HUES64 (cell line): ENCODE results near the gene SPEM2.

Experiments used
- H3K27ac ChIP-seq: 2 replicates; pipeline ENCODE4 v1.7.0; 2013; ENCODE audit warnings: low read depth, low read length, inconsistent platforms
- H3K27me3 ChIP-seq: 2 replicates; pipeline ENCODE4 v1.6.1; 2013; ENCODE audit warnings: mild to moderate bottlenecking, low read length; ENCODE audit not compliant: insufficient read depth
- H3K36me3 ChIP-seq: 2 replicates; pipeline ENCODE4 v1.6.1; 2013; ENCODE audit warnings: mild to moderate bottlenecking, low read length; ENCODE audit not compliant: insufficient read depth
- H3K4me1 ChIP-seq: 2 replicates; pipeline ENCODE4 v1.6.1; 2013; ENCODE audit warnings: mild to moderate bottlenecking, low read length, moderate library complexity; ENCODE audit not compliant: insufficient read depth
- H3K4me3 ChIP-seq: 2 replicates; pipeline ENCODE4 v1.5.1; 2013; ENCODE audit warnings: mild to moderate bottlenecking, low read length, moderate library complexity
- H3K9ac ChIP-seq: 2 replicates; pipeline ENCODE4 v1.6.1; 2013; ENCODE audit warnings: mild to moderate bottlenecking, low read depth, low read length
- H3K9me3 ChIP-seq: 2 replicates; pipeline ENCODE4 v1.6.1; 2013; ENCODE audit warnings: low read depth, low read length; ENCODE audit not compliant: insufficient read depth
- WGBS: fragments of 150-250, 120-280 bp; methylation state at CpG from one replicate; pipeline ENCODE4 v1.1.7; 2013; ENCODE audit warnings: missing lambda C conversion rate; 5-methylcytosine and 5-hydroxymethylcytosine counted together

SPEM2 gene

GRCh38 chr17:7404737-7405349, 20.6 kb upstream of the SPEM2 start:
- peaks cover 11% of the 10 kb centered on the region for H3K4me1 ChIP-seq
- peak overlapping the region; percentile 77; the same call in 1 of the 2 replicates for H3K27ac ChIP-seq
- no peaks in the 10 kb centered on the region for H3K9me3 ChIP-seq
- peak overlapping the region; percentile 97 for H3K4me3 ChIP-seq
- no peaks in the 10 kb centered on the region for H3K27me3 ChIP-seq
- under 1% methylated on average over 65 of the region's 65 CpGs for WGBS
- peak overlapping the region; percentile 72 for H3K9ac ChIP-seq
- H3K36me3 ChIP-seq = peaks cover 16% of the 10 kb centered on the region

- Histone ChIP-seq H3K4me3 (peak overlapping the region; percentile 97), H3K9me3 (no peaks in the 10 kb centered on the region), H3K36me3 (peaks cover 23% of the 10 kb centered on the region), H3K9ac (peak overlapping the region; percentile 72), H3K4me1 (peaks cover 11% of the 10 kb centered on the region), H3K27me3 (no peaks in the 10 kb centered on the region), H3K27ac (peak overlapping the region; percentile 77; the same call in 1 of the 2 replicates)
- under 1% methylated on average over 38 of the region's 38 CpGs for WGBS
Measured at GRCh38 chr17:7405350-7406234, 19.8 kb upstream of the SPEM2 start.

GRCh38 chr17:7406235-7406825, 19.1 kb upstream of the SPEM2 start:
- WGBS = 19% methylated on average over 10 of the region's 12 CpGs
- peaks cover 11% of the 10 kb centered on the region for H3K4me1 ChIP-seq
- H3K27me3 ChIP-seq = no peaks in the 10 kb centered on the region
- no peak overlapping the region for H3K9ac ChIP-seq
- peaks cover 26% of the 10 kb centered on the region for H3K36me3 ChIP-seq
- H3K9me3 ChIP-seq = no peaks in the 10 kb centered on the region
- no peak overlapping the region for H3K27ac ChIP-seq
- peak overlapping the region; percentile 97 for H3K4me3 ChIP-seq

GRCh38 chr17:7407082-7407481, 18.3 kb upstream of the SPEM2 start:
- H3K9me3 ChIP-seq = no peaks in the 10 kb centered on the region
- peaks cover 24% of the 10 kb centered on the region for H3K36me3 ChIP-seq
- H3K27me3 ChIP-seq = no peaks in the 10 kb centered on the region
- WGBS = 77% methylated on average over 12 of the region's 13 CpGs
- no peak overlapping the region for H3K27ac ChIP-seq
- peaks cover 12% of the 10 kb centered on the region for H3K4me1 ChIP-seq
- no peak overlapping the region for H3K4me3 ChIP-seq
- no peak overlapping the region for H3K9ac ChIP-seq

- Histone ChIP-seq H3K4me1 (peaks cover 17% of the 10 kb centered on the region), H3K36me3 (peaks cover 24% of the 10 kb centered on the region), H3K27ac (no peak within 1 kb of the TSS), H3K9ac (no peak within 1 kb of the TSS), H3K27me3 (no peaks in the 10 kb centered on the region), H3K4me3 (peak within 1 kb of the TSS; percentile 43), H3K9me3 (no peaks in the 10 kb centered on the region)
- WGBS = 47% methylated on average over 7 of the region's 12 CpGs
Measured at GRCh38 chr17:7407485-7408251, 17.7 kb upstream of the SPEM2 start, which contains the start of gene NLGN2. TSS of gene NLGN2 (plus strand) at chr17:7407845. CDS start at chr17:7408256, 411 bp downstream.

GRCh38 chr17:7408252-7408727, 17.1 kb upstream of the SPEM2 start:
- peaks cover 11% of the 10 kb centered on the region for H3K4me1 ChIP-seq
- peaks cover 24% of the 10 kb centered on the region for H3K36me3 ChIP-seq
- no peak overlapping the region for H3K27ac ChIP-seq
- no peaks in the 10 kb centered on the region for H3K9me3 ChIP-seq
- H3K9ac ChIP-seq = no peak overlapping the region
- 69% methylated on average over 58 of the region's 58 CpGs for WGBS
- no peaks in the 10 kb centered on the region for H3K27me3 ChIP-seq
- peak overlapping the region; percentile 43 for H3K4me3 ChIP-seq

GRCh38 chr17:7408863-7409262, 16.6 kb upstream of the SPEM2 start:
- Histone ChIP-seq H3K27me3 (no peaks in the 10 kb centered on the region), H3K27ac (no peak overlapping the region), H3K9ac (no peak overlapping the region), H3K36me3 (peaks cover 24% of the 10 kb centered on the region), H3K9me3 (no peaks in the 10 kb centered on the region), H3K4me1 (peaks cover 10% of the 10 kb centered on the region), H3K4me3 (no peak overlapping the region)
- WGBS = 87% methylated on average over 6 of the region's 6 CpGs

GRCh38 chr17:7409716-7410115, 15.7 kb upstream of the SPEM2 start:
- Histone ChIP-seq H3K9ac (no peak overlapping the region), H3K4me3 (no peak overlapping the region), H3K9me3 (no peaks in the 10 kb centered on the region), H3K27ac (no peak overlapping the region), H3K27me3 (no peaks in the 10 kb centered on the region), H3K36me3 (peaks cover 26% of the 10 kb centered on the region), H3K4me1 (peaks cover 10% of the 10 kb centered on the region)
- WGBS = 95% methylated on average over 6 of the region's 6 CpGs

GRCh38 chr17:7410634-7411426, 14.6 kb upstream of the SPEM2 start:
- H3K4me3 ChIP-seq = no peak overlapping the region
- no peaks in the 10 kb centered on the region for H3K27me3 ChIP-seq
- no peaks in the 10 kb centered on the region for H3K9me3 ChIP-seq
- H3K36me3 ChIP-seq = peaks cover 37% of the 10 kb centered on the region
- H3K4me1 ChIP-seq = peaks cover 10% of the 10 kb centered on the region
- no peak overlapping the region for H3K9ac ChIP-seq
- 95% methylated on average over 25 of the region's 25 CpGs for WGBS
- no peak overlapping the region for H3K27ac ChIP-seq

- H3K27ac ChIP-seq = no peak overlapping the region
- H3K4me3 ChIP-seq = no peak overlapping the region
- 88% methylated on average over 8 of the region's 8 CpGs for WGBS
- H3K27me3 ChIP-seq = no peaks in the 10 kb centered on the region
- H3K36me3 ChIP-seq = peaks cover 38% of the 10 kb centered on the region
- peaks cover 10% of the 10 kb centered on the region for H3K4me1 ChIP-seq
- no peak overlapping the region for H3K9ac ChIP-seq
- no peaks in the 10 kb centered on the region for H3K9me3 ChIP-seq
Measured at GRCh38 chr17:7411427-7411750, 14.0 kb upstream of the SPEM2 start.
